Measurements from ENCODE around the gene SNX7. TPM values are rescaled to one million over a fixed set of nuclear protein-coding genes. Genes with fewer than 3 reads are reported as not detected.

The SNX7 gene
- total RNA-seq, 1 experiment from 2014 or later = 18.8 TPM

GRCh38 chr1:98706173-98706843 is 44.8 kb downstream of the SNX7 start:
- TF ChIP-seq ZFX (IDR thresholded peaks at IDR 0.05) (no peak), EGR1 (IDR thresholded peaks at IDR 0.05; ENCODE audit: low read depth) (no peak), CBX3 (IDR thresholded peaks at IDR 0.05; ENCODE audit: low read depth) (no peak), SIN3A (IDR thresholded peaks at IDR 0.05; ENCODE audit: low read depth) (no peak), JUND (IDR thresholded peaks at IDR 0.05) (no peak), POLR2AphosphoS5 (IDR thresholded peaks at IDR 0.05; ENCODE audit: low read depth, low read length) (no peak)
- TF ChIP-seq, protein P1, sequence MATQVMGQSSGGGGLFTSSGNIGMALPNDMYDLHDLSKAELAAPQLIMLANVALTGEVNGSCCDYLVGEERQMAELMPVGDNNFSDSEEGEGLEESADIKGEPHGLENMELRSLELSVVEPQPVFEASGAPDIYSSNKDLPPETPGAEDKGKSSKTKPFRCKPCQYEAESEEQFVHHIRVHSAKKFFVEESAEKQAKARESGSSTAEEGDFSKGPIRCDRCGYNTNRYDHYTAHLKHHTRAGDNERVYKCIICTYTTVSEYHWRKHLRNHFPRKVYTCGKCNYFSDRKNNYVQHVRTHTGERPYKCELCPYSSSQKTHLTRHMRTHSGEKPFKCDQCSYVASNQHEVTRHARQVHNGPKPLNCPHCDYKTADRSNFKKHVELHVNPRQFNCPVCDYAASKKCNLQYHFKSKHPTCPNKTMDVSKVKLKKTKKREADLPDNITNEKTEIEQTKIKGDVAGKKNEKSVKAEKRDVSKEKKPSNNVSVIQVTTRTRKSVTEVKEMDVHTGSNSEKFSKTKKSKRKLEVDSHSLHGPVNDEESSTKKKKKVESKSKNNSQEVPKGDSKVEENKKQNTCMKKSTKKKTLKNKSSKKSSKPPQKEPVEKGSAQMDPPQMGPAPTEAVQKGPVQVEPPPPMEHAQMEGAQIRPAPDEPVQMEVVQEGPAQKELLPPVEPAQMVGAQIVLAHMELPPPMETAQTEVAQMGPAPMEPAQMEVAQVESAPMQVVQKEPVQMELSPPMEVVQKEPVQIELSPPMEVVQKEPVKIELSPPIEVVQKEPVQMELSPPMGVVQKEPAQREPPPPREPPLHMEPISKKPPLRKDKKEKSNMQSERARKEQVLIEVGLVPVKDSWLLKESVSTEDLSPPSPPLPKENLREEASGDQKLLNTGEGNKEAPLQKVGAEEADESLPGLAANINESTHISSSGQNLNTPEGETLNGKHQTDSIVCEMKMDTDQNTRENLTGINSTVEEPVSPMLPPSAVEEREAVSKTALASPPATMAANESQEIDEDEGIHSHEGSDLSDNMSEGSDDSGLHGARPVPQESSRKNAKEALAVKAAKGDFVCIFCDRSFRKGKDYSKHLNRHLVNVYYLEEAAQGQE (IDR thresholded peaks at IDR 0.05; ENCODE audit: low read depth) = no peak
- TF ChIP-seq, protein P2, sequence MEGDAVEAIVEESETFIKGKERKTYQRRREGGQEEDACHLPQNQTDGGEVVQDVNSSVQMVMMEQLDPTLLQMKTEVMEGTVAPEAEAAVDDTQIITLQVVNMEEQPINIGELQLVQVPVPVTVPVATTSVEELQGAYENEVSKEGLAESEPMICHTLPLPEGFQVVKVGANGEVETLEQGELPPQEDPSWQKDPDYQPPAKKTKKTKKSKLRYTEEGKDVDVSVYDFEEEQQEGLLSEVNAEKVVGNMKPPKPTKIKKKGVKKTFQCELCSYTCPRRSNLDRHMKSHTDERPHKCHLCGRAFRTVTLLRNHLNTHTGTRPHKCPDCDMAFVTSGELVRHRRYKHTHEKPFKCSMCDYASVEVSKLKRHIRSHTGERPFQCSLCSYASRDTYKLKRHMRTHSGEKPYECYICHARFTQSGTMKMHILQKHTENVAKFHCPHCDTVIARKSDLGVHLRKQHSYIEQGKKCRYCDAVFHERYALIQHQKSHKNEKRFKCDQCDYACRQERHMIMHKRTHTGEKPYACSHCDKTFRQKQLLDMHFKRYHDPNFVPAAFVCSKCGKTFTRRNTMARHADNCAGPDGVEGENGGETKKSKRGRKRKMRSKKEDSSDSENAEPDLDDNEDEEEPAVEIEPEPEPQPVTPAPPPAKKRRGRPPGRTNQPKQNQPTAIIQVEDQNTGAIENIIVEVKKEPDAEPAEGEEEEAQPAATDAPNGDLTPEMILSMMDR (IDR thresholded peaks at IDR 0.05 in 2 of 3, conservative IDR thresholded peaks at IDR 0.05 in 1 of 3; ENCODE audit: borderline replicate concordance in 1 of 3, insufficient read depth in 1 of 3, low read depth in 2 of 3, low read length in 2 of 3) = no peak
- Histone ChIP-seq H4K20me1 (ENCODE audit: insufficient read depth) (no peaks in the 10 kb centered on the region), H3K9me3 (ENCODE audit: control insufficient read depth in 1 of 2, insufficient read depth in 1 of 2, low read depth in 1 of 2, low read length in 2 of 2) (no peaks in the 10 kb centered on the region), H3K27me3 (ENCODE audit: insufficient read depth, low read length) (no peaks in the 10 kb centered on the region), H3K9ac (ENCODE audit: low read length) (no peak overlapping the region), H3K9me2 (ENCODE audit: insufficient read depth) (no peaks in the 10 kb centered on the region), H3K4me2 (ENCODE audit: low read length) (no peak overlapping the region), H3K4me3 (replicated peaks in 1 of 2; ENCODE audit: low read depth in 1 of 2, low read length in 2 of 2) (no peak overlapping the region), H2AFZ (ENCODE audit: low read depth, low read length, poor library complexity, severe bottlenecking) (no peak overlapping the region), H3K27ac (ENCODE audit: low read depth, low read length) (no peak overlapping the region), H3K36me3 (ENCODE audit: control insufficient read depth in 1 of 2, insufficient read depth in 2 of 2, low read length in 2 of 2) (no peaks in the 10 kb centered on the region), H3K4me1 (ENCODE audit: control insufficient read depth in 1 of 2, insufficient read depth in 2 of 2, low read length in 2 of 2) (no peaks in the 10 kb centered on the region), H3K79me2 (ENCODE audit: insufficient read depth, low read length) (no peaks in the 10 kb centered on the region)
- ATAC-seq = no peak
- intact Hi-C loops (cut with micrococcal nuclease) = no loop called here
- no TSS peak for BruUV-seq (replicated peaks)
- ChIA-PET CTCF (no interaction called here), RAD21 (ENCODE audit: low non-redundant PET in 1 of 2, low total read pairs in 2 of 2, uncharacterized antibody in 2 of 2, unreplicated experiment in 2 of 2) (no interaction called here), POLR2A (no interaction called here)
- no peak for DNase-seq (ENCODE audit: low read depth, low spot score)

All from HCT116 (cell line).